Loucy (cell line): ENCODE results near the gene SLC35E3.
"Not testable (repeated sequence)": the region's sequence is repeated elsewhere in the genome, so short reads cannot be mapped to it uniquely, and the experiment has no call there.

Source experiments
- H2AFZ ChIP-seq: fragments of 200-600 bp; sonication (generic); 2 replicates; pipeline ENCODE4 v1.6.0; 2016; ENCODE audit warnings: antibody characterized with exemption, mild to moderate bottlenecking, low read length, moderate library complexity
- H3F3A ChIP-seq: fragments of 200-600 bp; 2 replicates; pipeline ENCODE4 v1.6.0; 2016; ENCODE audit warnings: antibody characterized with exemption, low read depth, mild to moderate bottlenecking
- H3K27me3 ChIP-seq: fragments of 200-600 bp; sonication (generic); 2 replicates; pipeline ENCODE4 v1.6.1; 2014; ENCODE audit warnings: low read length, mild to moderate bottlenecking; ENCODE audit not compliant: insufficient read depth, poor library complexity, severe bottlenecking
- H3K36me3 ChIP-seq: fragments of 200-600 bp; sonication (generic); 2 replicates; pipeline ENCODE4 v1.6.1; 2016; ENCODE audit warnings: low read length; ENCODE audit not compliant: insufficient read depth
- H3K4me1 ChIP-seq: fragments of 200-600 bp; sonication (generic); 2 replicates; pipeline ENCODE4 v1.5.1; 2014; ENCODE audit warnings: low read length, mild to moderate bottlenecking; ENCODE audit not compliant: insufficient read depth, poor library complexity, severe bottlenecking
- H3K4me2 ChIP-seq: fragments of 200-600 bp; sonication (generic); 2 replicates; pipeline ENCODE4 v1.6.0; 2014; ENCODE audit warnings: antibody characterized with exemption, low read length, low read depth, mild to moderate bottlenecking; ENCODE audit not compliant: poor library complexity, severe bottlenecking
- H3K4me3 ChIP-seq: fragments of 200-600 bp; sonication (generic); 2 replicates; pipeline ENCODE4 v1.5.1; 2014; ENCODE audit warnings: low read length, mild to moderate bottlenecking, mixed read lengths; ENCODE audit not compliant: poor library complexity, severe bottlenecking
- H3K79me2 ChIP-seq: fragments of 200-600 bp; sonication (generic); 2 replicates; pipeline ENCODE4 v1.6.1; 2014; ENCODE audit warnings: low read length; ENCODE audit not compliant: insufficient read depth
- H3K9ac ChIP-seq: fragments of 200-600 bp; sonication (generic); 2 replicates; pipeline ENCODE4 v1.6.0; 2014; ENCODE audit warnings: mild to moderate bottlenecking, low read depth, low read length, moderate library complexity; ENCODE audit not compliant: poor library complexity, severe bottlenecking
- H3K9me2 ChIP-seq: fragments of 200-600 bp; sonication (generic); replicated peaks from 2 replicates; pipeline ENCODE4 v1.6.1; 2016; ENCODE audit warnings: low read depth, low read length, mixed read lengths
- H3K9me3 ChIP-seq: fragments of 200-600 bp; sonication (generic); 2 replicates; pipeline ENCODE4 v1.6.1; 2014; ENCODE audit warnings: mild to moderate bottlenecking, antibody characterized with exemption, low read length, low read depth; ENCODE audit not compliant: insufficient read depth
- H4K20me1 ChIP-seq: fragments of 200-600 bp; sonication (generic); 2 replicates; pipeline ENCODE4 v1.6.0; 2014; ENCODE audit warnings: antibody characterized with exemption, low read length, mild to moderate bottlenecking; ENCODE audit not compliant: insufficient read depth, poor library complexity, severe bottlenecking
- EZH2phosphoT487 ChIP-seq: fragments of 200-600 bp; IDR thresholded peaks from 2 replicates; pipeline ENCODE4 v1.6.1; 2018; ENCODE audit warnings: antibody characterized with exemption, mild to moderate bottlenecking, moderate library complexity, borderline replicate concordance
- TF ChIP-seq, protein P1 (sequence below): fragments of 200-600 bp; sonication (generic); conservative IDR thresholded peaks from 2 replicates; pipeline ENCODE4 v1.5.1; 2014; ENCODE audit warnings: mild to moderate bottlenecking, antibody characterized with exemption, low read length

Gene SLC35E3

DNA sequence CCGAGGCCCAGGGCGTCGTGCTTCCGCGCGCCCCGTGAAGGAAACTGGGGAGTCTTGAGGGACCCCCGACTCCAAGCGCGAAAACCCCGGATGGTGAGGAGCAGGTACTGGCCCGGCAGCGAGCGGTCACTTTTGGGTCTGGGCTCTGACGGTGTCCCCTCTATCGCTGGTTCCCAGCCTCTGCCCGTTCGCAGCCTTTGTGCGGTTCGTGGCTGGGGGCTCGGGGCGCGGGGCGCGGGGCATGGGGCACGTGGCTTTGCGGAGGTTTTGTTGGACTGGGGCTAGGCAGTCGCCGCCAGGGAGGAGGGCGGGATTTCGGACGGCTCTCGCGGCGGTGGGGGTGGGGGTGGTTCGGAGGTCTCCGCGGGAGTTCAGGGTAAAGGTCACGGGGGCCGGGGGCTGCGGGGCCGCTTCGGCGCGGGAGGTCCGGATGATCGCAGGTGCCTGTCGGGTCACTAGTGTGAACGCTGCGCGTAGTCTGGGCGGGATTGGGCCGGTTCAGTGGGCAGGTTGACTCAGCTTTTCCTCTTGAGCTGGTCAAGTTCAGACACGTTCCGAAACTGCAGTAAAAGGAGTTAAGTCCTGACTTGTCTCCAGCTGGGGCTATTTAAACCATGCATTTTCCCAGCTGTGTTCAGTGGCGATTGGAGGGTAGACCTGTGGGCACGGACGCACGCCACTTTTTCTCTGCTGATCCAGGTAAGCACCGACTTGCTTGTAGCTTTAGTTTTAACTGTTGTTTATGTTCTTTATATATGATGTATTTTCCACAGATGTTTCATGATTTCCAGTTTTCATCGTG, 62.6 kb downstream of the SLC35E3 start:
- Histone ChIP-seq H3K9me3 (no peaks in the 10 kb centered on the region; the same call in 1 of the 2 replicates), H3K9me2 (no peaks in the 10 kb centered on the region), H3K4me2 (peak overlapping the region; percentile 85), H3K4me3 (peak overlapping the region; percentile 86), H3K9ac (peak overlapping the region; percentile 100), H3K36me3 (peaks cover 17% of the 10 kb centered on the region), H2AFZ (peak overlapping the region; percentile 84; the same call in 1 of the 2 replicates), H3F3A (peaks cover 5% of the 10 kb centered on the region; the same call in 1 of the 2 replicates), H3K27me3 (peaks cover 15% of the 10 kb centered on the region), H3K79me2 (peaks cover 54% of the 10 kb centered on the region), H4K20me1 (peaks cover 38% of the 10 kb centered on the region), H3K4me1 (peaks cover 27% of the 10 kb centered on the region)
- no peak for TF ChIP-seq EZH2phosphoT487
- TF ChIP-seq, protein P1, sequence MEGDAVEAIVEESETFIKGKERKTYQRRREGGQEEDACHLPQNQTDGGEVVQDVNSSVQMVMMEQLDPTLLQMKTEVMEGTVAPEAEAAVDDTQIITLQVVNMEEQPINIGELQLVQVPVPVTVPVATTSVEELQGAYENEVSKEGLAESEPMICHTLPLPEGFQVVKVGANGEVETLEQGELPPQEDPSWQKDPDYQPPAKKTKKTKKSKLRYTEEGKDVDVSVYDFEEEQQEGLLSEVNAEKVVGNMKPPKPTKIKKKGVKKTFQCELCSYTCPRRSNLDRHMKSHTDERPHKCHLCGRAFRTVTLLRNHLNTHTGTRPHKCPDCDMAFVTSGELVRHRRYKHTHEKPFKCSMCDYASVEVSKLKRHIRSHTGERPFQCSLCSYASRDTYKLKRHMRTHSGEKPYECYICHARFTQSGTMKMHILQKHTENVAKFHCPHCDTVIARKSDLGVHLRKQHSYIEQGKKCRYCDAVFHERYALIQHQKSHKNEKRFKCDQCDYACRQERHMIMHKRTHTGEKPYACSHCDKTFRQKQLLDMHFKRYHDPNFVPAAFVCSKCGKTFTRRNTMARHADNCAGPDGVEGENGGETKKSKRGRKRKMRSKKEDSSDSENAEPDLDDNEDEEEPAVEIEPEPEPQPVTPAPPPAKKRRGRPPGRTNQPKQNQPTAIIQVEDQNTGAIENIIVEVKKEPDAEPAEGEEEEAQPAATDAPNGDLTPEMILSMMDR: 0 out of 2 replicates have a peak, but pooled peaks have one; percentile 7

DNA sequence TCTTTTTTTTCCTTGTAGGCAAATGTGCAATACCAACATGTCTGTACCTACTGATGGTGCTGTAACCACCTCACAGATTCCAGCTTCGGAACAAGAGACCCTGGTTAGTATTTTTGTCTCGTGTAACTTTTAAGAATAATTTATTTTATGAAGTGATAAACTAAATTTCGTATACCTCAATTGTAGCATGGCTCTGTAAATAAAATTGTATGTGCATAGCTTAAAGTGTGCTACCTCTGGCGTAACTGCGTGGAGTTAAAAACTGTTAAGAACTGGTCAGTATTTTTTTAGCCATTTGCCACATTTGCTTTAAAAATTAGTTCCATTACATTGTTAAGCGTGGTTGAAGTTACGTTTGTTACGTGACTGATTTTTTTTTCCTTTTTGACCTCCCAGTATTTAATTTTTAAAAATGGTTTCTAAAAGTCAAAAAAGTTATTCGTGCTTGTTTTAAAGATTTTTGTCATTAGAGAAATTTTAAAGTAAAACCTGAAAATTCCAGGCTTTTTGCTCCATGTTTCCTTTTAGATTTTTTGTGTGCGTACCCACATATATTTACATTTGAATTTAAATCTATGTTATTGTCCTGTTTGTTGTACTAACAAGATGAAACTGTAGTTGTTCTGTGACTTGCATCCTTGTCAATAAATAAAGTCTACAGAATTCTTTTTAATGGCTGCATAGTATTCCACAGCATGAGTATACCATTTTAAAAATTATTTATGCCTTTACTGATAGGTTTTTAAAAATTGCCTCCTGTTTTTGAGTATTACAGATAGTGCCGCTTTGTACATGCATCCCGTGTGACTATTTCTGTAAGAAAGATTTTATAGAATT, 63.4 kb downstream of the SLC35E3 start:
- peak overlapping the region; percentile 100 for H3K9ac ChIP-seq
- H3K9me3 ChIP-seq: no peaks in the 10 kb centered on the region; the same call in 1 of the 2 replicates
- H3K79me2 ChIP-seq: peaks cover 62% of the 10 kb centered on the region
- H3F3A ChIP-seq: peaks cover 5% of the 10 kb centered on the region; the same call in 1 of the 2 replicates
- peaks cover 23% of the 10 kb centered on the region for H3K36me3 ChIP-seq
- H3K27me3 ChIP-seq: peaks cover 15% of the 10 kb centered on the region
- no peak overlapping the region for H2AFZ ChIP-seq
- H3K4me1 ChIP-seq: peaks cover 33% of the 10 kb centered on the region
- H3K4me2 ChIP-seq: peak overlapping the region; percentile 85
- H3K4me3 ChIP-seq: peak overlapping the region; percentile 86
- no peaks in the 10 kb centered on the region for H3K9me2 ChIP-seq
- peaks cover 45% of the 10 kb centered on the region for H4K20me1 ChIP-seq
- TF ChIP-seq, protein P1: no peak
- TF ChIP-seq EZH2phosphoT487: no peak

DNA sequence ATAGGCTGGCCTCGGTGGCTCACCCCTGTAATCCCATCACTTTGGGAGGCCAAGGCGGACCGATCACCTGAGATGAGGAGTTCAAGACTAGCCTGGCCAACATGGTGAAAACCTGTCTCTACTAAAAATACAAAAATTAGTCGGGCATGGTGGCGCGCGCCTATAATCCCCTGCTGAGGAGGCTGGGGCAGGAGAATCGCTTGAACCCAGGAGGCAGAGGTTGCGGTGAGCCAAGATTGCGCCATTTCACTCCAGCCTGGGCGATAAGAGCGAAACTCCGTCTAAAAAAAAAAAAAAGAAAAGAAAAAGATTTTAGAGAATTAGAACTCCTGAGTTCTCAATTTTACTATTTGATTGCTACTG, 64.0 kb downstream of the SLC35E3 start:
- Histone ChIP-seq H3K4me2 (peak overlapping the region; percentile 85), H3K79me2 (peaks cover 68% of the 10 kb centered on the region), H4K20me1 (peaks cover 51% of the 10 kb centered on the region), H3K36me3 (peaks cover 29% of the 10 kb centered on the region), H3K4me1 (peaks cover 34% of the 10 kb centered on the region), H3K4me3 (peak overlapping the region; percentile 86), H3K27me3 (peaks cover 15% of the 10 kb centered on the region)
- not testable (repeated sequence) for H3K9ac ChIP-seq, H2AFZ ChIP-seq, H3F3A ChIP-seq, H3K9me3 ChIP-seq, H3K9me2 ChIP-seq

DNA sequence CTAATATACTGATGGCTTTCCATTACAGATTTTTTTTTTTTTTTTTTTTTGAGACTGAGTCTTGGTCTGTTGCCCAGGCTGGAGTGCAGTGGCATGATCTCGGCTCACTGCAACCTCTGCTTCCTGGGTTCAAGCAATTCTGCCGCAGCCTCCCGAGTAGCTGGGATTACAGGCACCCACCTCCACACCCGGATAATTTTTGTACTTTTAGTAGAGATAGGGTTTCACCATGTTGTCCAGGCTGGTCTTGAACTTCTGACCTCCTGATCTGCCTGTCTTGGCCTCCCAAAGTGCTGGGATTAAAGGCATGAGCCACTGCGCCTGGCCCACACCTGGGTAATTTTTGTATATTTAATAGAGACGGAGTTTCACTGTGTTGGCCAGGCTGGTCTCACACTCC, 65.6 kb downstream of the SLC35E3 start:
- H3K9ac ChIP-seq, H2AFZ ChIP-seq, H3K9me2 ChIP-seq, H3F3A ChIP-seq, H3K9me3 ChIP-seq: not testable (repeated sequence)
- Histone ChIP-seq H3K4me1 (peaks cover 39% of the 10 kb centered on the region), H4K20me1 (peaks cover 65% of the 10 kb centered on the region), H3K27me3 (peaks cover 15% of the 10 kb centered on the region), H3K79me2 (peaks cover 84% of the 10 kb centered on the region), H3K4me2 (peak overlapping the region; percentile 85), H3K36me3 (peaks cover 38% of the 10 kb centered on the region), H3K4me3 (peak overlapping the region; percentile 45)
